HG03135 (cell line): ENCODE results near the gene SLC6A12.

ENCODE experiments used
- ATAC-seq: cut with Tn5 transposase; IDR thresholded peaks from one replicate; pipeline ENCODE4 v1.9.1; 2021; ENCODE audit warnings: mild to moderate bottlenecking, moderate library complexity; ENCODE audit not compliant: unreplicated experiment

SLC6A12 gene

GRCh38 chr12:214003-214741, at the start of gene SLC6A12:
Gene SLC6A12, minus strand, starts transcription at chr12:214157. Its CDS starts 4,171 bp downstream, at chr12:209986.
- no peak for ATAC-seq

- no peak for ATAC-seq
Measured at GRCh38 chr12:263574-263973, 49.6 kb upstream of the SLC6A12 start.

DNA sequence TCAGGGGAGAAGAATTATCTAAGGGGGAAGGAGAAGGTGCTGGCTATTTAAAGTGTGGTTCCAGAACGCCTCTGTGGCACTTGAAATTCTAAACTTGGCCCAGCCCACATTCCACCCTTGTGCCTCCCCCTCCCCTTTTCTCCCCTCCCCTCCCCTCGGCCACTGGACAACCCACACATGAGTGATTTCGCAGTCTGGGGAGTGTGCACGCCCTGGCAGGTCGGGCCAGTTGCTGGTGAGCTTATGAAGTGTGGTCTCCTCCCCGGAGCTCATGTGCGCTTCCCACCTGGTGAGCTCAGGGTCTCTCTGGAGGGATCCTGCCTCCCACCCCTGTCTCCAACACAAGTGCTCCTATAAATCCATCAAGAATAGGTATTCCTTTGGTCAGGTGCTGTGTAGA, 48.9 kb upstream of the SLC6A12 start, which contains the start of gene SLC6A13:
TSS of gene SLC6A13 (minus strand) at position 20 of the 400 bp plus-strand sequence. CDS start 2,784 bp downstream, outside the sequence.
- no peak for ATAC-seq

DNA sequence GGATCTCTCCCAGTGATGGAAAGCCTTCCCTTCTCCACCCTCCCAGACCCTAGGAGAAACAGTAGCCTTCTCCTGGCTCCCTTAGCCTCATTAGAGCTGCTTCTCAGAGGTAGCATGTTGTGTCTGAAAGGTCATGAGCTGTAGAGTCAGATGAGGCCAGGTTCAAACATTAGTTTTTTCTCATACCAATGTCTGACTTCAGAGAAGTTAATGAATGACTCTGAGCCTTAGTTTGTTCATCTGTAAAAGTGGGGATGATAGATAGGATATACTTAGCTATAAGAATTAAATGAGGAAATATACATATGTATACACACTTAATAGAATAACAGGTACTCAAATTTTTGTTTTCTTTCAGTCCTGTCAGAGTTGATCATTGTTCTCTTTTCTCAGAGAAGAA, 48.2 kb upstream of the SLC6A12 start:
- ATAC-seq, result no peak

DNA sequence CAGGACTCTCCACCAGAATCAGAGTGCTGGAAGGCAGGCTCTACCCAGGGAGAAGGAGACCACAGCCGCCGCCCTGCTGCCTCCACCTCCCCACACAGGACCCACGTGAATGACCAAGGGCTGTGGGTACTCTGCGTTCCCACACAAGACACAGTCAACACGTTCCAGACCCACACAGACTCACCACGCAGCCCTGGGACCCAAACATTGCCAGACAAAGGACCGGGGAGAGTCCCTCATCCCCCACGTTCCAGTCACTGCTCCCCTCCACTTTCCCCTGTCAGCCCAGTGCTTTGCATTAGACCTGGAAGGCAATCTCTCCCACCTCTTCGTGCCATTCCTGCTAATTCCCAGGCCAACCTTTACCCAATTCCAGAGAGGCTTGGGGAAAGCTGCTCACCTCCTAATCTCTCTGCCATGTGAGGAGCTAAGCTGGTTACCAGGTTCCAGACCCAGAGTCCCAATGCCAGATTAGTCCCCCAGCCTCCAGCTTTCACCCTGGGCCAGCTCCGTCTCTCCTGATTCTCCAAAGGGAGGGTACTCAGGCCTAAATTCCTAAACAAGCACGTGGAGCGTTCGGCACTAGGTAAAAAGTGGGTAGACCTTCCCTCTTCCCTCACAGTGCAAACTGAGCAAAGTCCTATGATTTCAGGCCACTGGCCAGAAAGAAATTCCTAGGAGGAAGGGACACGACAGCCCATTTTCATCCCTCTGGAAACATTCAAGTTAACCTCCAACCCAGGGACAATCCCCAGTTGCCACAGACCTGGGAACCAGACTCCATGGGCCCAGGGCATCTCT, 43.8 kb upstream of the SLC6A12 start:
- ATAC-seq, result no peak

DNA sequence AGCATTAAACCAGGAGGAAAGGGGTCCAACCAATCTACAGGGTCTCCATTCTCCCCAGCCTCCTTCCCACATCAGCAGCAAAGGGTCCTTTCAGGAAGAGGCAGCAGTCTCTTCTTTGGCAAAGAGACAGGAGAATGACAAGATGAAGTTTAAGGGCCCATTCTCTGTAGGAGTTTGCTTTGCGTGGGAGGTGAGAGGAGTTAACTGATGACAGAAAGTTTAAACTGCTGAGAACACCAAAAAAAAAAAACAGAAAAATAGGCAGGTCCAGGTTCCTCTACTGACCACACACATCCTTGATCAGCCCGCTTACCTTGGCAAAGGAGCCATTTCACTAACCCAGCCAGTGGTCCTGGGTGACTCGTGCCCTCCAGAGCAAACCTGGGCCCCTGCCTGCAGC, 43.0 kb upstream of the SLC6A12 start:
- no peak for ATAC-seq

GRCh38 chr12:256225-256624, 42.3 kb upstream of the SLC6A12 start:
- no peak for ATAC-seq

- no peak for ATAC-seq
Measured at GRCh38 chr12:254912-255311, 41.0 kb upstream of the SLC6A12 start.

GRCh38 chr12:254039-254438, 40.1 kb upstream of the SLC6A12 start:
- ATAC-seq, result no peak

DNA sequence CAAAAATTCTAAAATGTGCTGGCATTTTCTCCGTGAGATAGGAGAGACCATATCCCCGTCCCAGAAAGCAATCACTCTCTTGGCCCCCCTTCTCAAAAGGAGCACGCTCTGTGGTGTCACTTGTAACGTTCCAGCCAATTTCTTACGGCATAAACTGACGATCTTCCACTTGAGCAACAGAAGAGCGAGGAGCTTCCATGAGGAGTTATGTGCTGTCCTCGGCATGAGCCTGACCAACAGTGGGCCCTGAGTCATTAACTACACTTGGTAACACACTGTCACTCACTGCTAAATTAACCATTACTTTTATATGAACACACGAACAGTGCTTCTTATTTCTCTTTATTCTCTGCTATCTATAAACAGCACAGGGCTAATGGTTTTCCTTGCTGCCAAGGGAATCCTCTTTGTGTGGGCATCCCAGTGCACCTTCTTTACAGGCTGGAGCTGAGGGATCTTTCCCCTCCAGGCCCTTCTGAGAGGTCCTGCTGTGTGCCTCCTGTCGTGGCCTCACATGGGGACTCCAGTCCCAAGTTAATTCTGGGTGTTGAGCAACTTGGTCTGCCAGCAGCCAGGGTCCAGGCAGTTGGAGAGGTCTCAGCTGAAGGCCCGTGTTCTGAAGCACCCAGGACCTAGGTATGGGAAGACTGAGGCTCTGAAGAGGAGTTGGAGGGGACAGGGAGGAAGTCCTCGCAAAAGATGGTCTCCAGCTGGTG, 39.3 kb upstream of the SLC6A12 start:
- ATAC-seq, result no peak

DNA sequence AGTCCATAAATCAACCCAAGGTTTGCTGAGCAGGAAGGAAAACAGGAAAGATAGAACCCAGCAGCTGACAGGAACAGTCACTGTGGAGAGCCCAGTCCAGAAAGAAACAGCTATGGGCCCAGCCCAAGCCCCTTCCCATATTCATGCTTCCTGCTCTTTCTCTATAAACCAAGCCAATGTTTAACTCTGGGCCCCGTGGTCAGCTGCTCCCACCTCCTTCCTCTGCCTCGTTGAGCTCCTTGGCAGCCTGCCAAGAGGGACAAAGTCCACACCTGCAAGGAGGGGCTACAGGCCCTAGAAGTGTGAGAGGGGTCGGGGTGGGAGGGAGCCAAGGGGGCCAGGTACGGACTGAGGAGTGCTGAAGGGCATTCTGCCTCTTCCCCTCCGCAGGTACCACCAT, 38.7 kb upstream of the SLC6A12 start:
- no peak for ATAC-seq

- no peak for ATAC-seq
Measured at GRCh38 chr12:247271-247670, 33.3 kb upstream of the SLC6A12 start.

DNA sequence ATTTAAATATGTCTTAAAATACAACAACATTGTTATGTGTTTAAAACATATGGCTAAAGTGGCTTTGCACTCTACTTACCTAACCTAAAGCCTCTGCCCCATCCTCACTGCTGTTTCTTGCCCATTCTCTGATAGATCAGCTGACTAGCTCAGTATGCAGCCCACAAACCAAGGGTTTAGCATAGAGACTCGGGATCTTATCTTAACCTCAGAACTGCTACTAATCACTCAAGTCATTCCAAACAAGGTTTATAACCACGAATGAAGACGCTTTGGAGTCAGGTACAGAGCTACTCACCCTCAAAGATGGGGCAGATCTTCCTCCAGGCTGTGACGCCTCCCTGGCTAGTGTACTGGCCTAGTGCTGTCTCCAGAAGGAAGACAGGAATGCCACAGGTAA, 29.4 kb upstream of the SLC6A12 start:
- no peak for ATAC-seq

DNA sequence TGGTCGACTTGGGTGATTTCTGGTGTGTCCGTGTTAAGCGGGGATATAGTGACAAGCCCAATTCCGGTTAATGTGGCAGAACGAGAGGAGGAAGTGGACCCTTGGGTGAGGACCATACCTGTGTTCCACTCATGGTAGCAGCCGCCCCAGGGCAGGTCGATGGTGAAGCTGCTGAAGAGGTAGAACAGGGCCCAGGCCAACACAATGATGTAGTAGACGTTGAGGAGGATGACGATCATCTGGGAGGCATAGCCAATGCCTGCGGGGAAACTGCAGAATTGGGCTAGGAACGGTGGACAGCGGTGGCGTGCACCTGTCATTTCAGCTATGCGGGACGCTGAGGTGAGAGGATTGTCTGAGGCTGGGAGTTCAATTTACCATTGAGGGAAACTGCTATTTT, 28.5 kb upstream of the SLC6A12 start:
- no peak for ATAC-seq

DNA sequence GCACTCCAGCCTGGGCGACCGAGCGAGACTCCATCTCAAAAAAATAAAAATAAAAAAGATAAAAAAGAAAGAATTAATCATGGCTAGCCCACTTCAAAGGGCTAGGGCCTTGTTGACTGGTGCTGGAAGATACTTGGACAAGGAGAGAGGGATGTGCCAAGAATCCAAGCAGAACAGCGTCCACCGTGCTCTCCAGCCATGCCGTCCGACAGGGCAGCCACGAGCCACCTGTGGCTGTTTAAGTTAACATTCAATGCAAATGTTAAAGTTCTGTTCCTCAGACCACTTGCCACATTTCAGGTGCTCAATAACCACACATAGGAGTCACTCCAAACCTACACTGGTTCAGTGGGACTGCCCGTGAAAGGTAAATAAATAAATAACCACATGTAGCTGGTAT, 27.3 kb upstream of the SLC6A12 start:
- no peak for ATAC-seq

GRCh38 chr12:240566-240965, 26.6 kb upstream of the SLC6A12 start:
- no peak for ATAC-seq

DNA sequence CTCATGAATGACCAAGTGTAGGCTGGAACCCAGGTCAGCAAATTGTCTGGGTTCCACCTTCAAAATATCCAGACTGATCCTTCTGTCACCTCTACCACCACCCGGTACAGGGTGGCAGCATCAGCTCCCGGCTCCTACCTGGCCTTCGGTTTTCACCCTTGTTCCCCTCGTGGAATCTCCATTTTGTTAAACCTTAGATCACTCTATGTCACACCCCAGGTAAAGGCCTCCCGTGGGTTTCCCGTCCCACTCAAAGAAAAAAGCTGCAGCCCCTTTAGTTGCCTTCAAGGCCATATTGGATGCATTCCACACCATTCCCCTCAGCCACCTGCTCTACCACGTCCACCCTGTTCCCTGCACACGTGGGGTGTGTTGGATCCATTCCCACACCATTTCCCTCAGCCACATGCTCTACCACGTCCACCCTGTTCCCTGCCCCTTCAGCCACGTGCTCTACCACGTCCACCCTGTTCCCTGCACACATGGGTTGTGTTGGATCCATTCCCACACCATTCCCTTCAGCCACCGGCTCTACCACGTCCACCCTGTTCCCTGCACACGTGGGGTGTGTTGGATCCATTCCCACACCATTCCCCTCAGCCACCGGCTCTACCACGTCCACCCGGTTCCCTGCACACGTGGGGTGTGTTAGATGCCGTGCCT, 24.9 kb upstream of the SLC6A12 start:
- ATAC-seq, result no peak

DNA sequence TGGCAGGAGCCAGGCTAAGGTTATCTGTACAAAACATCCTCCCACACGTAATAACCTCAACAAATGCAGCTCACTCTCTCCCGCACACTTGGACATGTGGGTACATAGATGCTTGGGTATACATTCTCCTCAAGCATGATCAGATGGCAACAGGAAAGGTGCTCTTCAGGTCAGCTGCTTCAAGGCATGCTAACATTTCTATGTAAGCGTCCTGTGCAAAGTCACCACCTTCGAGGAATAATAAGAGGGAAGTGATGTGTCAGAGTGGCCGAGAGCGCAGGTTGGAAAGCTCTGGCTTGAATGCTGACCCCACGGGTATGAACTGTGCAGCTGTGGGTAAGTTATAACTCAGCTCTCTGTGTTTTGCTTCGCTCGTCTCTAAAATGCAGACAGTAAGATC, 24.2 kb upstream of the SLC6A12 start:
- no peak for ATAC-seq

- no peak for ATAC-seq
Measured at GRCh38 chr12:237026-237815, 23.3 kb upstream of the SLC6A12 start.

DNA sequence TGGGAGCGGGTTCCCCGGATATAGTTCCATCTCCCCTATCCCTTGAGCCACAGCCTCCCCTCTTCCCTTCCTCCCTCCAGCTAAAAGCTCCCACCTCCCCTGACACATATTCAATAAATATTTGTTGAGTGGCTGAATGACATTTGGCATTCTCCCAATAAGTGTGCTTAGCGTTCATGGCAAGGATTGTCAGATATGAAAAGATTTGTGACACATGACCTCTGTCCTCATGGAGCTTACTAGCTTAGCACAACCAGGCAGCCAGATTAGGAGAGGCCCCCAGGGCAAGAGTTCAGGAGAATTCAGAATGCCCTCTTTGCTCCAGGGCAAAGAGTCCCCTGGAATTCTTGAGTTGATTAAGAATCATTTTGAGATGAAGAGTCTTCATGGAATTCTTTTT, 22.5 kb upstream of the SLC6A12 start:
- no peak for ATAC-seq
